GM19351 (cell line): Measurements from ENCODE around the gene SLC11A1.

ENCODE experiments used
- ATAC-seq: cut with Tn5 transposase; IDR thresholded peaks from one replicate; pipeline ENCODE4 v1.9.1; 2021; ENCODE audit warnings: mild to moderate bottlenecking, moderate library complexity; ENCODE audit not compliant: unreplicated experiment

SLC11A1 gene, protein sequence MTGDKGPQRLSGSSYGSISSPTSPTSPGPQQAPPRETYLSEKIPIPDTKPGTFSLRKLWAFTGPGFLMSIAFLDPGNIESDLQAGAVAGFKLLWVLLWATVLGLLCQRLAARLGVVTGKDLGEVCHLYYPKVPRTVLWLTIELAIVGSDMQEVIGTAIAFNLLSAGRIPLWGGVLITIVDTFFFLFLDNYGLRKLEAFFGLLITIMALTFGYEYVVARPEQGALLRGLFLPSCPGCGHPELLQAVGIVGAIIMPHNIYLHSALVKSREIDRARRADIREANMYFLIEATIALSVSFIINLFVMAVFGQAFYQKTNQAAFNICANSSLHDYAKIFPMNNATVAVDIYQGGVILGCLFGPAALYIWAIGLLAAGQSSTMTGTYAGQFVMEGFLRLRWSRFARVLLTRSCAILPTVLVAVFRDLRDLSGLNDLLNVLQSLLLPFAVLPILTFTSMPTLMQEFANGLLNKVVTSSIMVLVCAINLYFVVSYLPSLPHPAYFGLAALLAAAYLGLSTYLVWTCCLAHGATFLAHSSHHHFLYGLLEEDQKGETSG

DNA sequence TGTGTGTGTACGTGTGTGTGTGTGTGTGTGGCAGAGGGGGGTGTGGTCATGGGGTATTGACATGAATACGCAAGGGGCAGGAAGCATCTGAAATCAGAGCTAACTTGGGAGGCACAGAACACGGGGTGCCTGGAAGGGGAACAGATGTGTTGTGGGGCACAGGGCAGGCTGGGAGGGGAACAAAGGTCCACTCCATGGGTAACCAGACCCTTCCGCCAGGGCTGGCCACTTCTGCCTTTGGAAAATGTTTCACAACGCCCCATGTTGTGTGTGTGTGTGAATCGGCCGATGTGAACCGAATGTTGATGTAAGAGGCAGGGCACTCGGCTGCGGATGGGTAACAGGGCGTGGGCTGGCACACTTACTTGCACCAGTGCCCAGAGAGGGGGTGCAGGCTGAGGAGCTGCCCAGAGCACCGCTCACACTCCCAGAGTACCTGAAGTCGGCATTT lies at the start of gene SLC11A1:
SLC11A1 (plus strand) TSS at position 358 of the 451 bp plus-strand sequence. CDS start 96 bp downstream, outside the sequence.
- no peak for ATAC-seq

DNA sequence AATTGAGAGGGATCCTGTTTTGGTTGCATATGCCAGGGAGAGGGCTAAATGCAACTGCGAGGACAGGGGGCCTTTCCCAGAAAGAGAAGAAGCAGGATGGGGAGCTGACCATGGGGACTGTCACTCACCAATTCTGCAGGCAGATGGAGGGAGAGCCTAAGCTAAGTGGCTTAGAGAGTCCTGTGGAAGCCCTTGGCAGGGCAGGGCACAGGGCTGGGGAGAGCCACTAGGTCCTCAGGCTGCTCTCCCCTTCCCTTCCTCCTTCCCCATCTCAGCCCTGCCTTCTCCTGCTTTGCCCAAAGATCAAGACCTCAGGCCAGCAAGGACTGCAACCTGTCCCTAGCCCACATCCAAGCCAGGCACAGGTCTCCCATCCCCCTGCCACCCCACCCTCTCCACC lies 49.8 kb upstream of the SLC11A1 start:
- ATAC-seq, result no peak

DNA sequence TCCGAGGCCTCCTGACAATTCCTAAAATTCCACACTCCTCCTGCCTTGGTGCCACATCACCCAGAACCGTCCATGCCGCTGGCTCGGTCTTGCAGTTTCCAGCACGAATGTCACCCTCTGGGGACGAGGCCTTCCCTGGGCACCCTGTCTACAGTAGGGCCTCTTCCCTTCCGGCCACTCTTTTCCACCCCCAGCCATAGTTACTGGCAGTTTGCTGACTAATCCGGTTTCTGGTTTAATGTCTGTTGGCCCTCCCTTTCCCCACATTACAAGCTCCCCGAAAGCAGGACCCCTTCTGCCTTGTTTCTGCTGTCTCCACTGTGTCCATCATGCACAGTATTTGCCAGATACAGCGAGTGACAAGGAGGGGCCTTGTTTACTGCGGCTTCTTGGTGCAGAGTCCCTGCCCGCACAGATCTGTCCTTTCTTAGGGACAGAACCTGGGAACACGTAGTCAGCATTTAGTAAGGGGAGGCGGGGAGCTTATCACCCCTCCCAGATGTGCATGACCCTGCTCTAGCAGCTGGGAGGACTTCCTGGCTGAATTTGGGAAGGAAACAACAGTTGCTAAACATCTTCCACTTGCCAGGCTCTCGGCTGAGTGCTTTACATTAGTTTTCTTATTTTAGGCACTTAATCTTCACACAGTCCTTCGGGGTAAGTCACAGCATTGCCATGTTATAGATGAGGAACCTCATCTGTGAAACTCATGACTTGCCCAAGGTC lies 49.0 kb upstream of the SLC11A1 start:
- ATAC-seq, result no peak

DNA sequence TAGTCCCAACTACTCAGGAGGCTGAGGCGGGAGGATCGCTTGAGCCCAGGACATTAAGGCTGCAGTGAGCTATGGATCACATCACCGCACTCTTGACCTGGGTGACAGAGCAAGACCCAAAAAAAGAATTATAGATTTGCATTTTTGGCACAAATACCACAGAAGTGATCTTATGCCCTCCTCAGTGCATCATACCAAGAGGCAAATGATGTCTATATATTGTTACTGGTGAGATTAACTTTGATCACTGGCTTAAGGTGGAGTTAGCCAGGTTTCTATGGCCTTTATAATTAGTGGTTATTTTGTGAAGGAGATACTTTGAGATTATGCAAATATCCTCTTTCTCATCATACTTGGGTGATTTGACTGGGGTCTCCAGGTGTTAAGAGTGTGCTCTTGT lies 47.5 kb upstream of the SLC11A1 start:
- ATAC-seq, result no peak

DNA sequence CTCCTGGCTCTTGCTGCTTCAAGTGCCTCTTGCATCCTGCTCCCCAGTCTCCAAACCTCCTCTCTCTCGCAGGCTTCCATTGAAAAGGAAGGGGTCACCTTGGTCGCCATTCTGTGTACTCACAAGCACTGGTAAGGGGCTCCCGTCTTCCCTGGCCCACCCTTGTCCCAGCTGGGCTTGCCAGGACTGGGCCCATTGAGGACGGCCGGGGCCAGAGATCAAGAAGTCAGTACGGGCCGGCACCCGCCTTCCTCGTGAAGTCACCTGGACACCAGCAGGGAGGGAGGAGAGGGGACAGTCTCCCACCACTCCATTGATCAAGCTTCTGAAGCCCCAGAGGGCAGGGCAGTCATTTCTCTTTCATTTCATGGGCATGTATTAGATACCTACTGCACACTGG lies 41.4 kb upstream of the SLC11A1 start:
- no peak for ATAC-seq

DNA sequence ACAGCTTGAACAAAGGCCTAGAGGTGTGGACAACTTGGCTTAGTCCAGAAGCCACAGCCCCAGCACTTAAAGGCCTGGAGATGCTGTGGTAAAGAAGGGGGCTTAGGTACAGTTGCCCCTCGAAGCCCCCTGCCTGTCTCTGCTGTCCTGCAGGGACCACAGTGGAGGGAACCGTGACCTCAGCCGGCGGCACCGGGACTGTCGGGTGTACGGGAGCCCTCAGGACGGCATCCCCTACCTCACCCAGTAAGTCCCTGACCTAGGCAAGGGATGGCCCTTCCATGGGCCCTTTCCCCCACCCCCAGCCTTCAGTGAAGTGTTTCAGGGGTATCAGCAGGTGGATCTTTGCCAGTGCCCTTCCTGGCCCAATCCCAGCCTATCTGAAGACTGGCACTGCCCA lies 40.7 kb upstream of the SLC11A1 start:
- no peak for ATAC-seq

DNA sequence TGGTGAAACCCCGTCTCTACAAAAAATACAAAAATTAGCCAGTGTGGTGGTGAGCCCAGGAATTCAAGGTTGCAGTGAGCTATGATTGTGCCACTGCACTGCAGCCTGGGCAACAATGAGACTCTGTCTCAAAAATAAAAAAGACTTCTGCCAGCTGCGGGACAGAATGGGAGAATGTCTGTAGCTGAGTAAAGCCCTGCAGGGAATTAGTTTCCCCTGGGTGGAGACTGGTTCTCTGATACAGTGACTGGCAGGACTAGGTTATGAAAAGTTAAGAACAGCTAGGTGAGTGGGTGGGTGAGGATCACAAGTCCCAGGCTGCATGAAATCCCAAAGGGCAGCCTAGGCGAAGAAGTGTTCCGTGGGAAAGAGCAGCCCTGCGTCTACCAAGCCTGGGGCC lies 39.2 kb upstream of the SLC11A1 start:
- ATAC-seq, result no peak

DNA sequence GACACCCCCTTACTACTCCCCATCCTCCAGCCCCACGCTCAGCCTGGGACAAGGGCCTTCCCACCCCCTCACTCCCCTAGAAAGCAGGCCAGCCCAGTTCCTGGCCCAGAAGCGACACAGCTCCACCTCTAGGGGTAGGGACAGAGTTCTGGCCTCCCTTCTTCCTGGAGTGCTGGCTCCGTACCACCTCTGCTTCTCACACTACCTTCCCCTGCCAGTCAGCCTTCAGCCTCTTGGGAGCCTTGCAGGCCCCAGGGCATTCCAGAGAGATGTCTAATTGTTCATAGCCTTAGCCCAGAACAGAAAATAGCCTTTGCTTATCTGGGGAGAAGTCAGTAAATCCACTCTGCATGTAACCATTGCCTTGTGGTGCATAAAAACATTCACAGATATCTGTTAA lies 38.5 kb upstream of the SLC11A1 start:
- ATAC-seq, result no peak

DNA sequence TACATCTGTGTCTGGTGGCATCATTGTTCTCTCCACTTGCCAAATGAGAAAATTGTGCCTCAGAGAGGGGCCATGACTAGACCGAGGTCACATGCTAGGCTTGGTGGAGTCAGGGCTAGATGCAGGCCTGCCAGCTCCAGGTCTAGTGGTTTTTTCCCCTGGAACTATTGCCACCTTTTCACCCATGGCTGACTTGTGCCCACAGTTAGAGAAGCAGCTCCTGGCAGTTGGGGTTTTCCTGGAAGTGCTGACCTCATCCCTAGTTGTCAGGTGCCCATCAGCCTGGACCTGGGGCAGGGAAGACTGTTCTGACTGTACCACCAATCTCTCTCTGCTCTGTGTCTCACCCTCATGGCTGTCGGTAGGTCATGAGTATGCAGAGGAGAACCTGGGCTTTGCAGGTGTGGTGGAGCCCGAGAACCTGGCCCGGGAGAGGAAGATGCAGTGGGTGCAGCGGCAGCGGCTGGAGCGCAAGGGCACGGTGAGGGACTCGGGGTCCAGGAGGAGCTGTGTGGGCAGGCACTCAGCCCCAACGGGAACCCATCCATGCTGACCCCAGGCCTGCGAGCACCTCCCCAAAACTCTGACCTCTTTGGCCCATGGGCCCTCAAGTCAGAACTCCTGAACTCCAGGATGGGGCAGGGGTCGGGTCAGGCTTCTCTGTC lies 37.9 kb upstream of the SLC11A1 start:
- ATAC-seq, result no peak

DNA sequence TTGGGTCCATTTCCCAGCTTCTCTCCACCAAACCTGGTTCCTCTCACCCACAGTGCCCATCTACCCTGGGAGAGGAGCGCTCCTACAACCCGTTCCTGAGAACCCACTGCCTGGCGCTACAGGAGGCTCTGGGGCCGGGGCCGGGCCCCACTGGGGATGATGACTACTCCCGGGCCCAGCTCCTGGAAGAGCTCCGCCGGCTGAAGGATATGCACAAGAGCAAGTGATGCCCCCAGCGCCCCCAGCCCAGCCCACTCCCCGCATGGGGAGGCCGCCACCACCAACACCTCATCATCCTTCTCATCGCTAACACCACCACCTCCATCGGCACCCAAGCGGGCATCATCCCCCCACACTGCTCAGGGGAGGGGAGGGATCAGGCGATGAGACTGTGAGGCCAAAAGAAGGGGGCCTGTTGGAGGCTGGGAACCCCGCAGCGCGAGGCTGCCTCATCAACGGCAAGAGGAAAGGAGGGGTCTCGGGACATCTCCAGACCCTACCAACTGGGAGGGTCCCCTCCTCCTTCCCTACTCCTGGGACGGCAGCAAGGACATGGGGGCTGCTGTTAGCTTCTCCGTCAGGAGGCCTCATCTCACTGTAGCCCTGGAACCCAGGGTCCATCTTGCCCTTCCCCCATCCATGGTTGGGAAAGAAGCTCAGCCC lies 37.2 kb upstream of the SLC11A1 start:
- no peak for ATAC-seq

DNA sequence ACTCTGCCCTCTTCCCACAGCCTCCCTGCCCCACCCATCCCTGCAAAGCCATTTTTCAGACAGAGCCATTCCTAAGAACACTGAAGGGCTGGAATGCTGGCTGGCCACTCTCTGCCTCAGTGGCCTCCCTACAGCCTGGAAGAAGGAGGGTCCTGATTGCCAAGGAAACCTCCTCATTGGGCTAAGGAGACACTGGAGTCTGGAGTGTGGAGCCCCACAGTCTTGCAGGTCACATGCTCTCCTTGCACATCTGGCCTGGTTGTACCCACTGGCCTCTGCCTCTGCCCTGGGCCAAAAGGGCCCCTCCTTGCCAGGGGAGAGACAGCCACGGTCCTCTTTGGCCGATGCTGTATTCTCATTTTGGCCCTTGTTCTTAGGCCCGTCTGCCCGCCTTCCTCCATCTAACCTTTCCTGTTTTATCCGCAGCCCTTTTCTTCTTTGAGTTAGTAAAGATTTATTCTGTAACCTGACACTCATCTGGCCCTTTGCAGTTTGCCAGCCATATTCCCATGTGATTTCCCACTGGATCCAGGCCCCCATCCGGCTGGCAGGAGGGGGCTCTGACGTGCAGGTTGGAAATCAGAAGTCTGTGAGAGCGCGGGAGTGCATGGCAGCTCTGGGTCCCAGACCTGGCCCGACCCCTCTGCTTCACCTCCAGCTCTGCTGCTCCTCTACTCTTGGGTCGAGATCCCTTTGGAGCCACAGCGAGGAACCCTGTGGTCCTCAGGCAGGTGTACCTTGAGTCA lies 36.4 kb upstream of the SLC11A1 start:
- ATAC-seq, result no peak

DNA sequence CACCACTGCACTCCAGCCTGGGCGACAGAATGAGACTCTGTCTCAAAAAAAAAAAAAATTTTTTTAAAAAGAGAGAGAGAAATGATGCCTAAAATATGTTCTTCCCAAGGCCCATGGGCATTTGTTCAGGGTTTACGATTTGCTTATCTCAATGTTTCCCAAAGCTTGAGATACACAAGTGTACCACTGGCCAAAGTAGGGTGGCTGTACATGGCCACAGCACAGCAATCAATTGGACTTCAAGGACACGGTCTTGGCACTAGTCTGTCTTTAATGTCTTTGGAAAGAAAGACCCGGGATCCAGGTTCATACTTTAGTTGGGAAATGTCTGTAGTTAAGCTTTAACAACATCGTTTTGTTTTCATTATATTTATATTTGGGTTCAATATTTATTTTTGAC lies 34.9 kb upstream of the SLC11A1 start:
- no peak for ATAC-seq

DNA sequence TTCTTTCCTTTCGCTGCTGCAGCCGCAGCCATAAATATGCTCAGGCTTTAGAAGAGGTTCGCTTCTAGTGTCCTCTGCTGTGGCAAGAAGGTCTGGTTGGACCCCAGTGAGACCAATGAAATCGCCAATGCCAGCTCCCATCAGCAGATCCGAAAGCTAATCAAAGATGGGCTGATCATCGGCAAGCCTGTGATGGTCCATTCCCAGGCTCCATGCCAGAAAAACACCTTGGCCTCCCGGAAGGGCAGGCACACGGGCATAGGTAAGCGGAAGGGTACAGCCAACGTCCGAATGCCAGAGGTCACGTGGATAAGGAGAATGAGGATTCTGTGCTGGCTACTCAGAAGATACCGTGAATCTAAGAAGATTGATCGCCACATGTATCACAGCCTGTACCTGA lies 28.0 kb upstream of the SLC11A1 start:
- no peak for ATAC-seq

DNA sequence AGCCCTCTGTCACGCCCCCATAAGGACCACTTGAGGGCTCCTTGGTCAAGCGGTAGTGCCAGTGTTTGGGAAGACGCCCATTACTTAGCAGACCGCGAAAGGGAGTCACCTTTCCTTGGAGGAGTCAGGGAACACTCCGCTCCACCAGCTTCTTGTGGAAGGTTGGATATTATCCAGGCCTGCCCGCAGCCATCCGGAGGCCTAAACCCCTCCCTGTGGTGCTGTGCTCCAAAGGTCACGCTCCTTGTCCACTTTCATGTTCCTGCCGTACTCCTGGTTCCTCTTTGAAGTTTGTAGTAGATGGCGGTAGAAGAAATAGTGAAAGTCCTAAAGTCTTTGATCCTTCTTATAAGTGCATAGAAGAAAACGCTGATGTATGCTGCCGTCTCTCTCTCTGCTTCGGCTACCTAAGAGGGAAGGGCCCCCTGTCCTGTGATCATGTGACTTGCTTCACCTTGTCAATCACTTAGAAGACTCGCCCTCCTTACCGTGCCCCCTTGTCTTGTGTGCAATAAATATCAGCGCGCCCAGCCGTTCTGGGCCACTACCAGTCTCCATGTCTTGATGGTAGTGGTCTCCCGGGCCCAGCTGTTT lies 27.1 kb upstream of the SLC11A1 start:
- no peak for ATAC-seq

DNA sequence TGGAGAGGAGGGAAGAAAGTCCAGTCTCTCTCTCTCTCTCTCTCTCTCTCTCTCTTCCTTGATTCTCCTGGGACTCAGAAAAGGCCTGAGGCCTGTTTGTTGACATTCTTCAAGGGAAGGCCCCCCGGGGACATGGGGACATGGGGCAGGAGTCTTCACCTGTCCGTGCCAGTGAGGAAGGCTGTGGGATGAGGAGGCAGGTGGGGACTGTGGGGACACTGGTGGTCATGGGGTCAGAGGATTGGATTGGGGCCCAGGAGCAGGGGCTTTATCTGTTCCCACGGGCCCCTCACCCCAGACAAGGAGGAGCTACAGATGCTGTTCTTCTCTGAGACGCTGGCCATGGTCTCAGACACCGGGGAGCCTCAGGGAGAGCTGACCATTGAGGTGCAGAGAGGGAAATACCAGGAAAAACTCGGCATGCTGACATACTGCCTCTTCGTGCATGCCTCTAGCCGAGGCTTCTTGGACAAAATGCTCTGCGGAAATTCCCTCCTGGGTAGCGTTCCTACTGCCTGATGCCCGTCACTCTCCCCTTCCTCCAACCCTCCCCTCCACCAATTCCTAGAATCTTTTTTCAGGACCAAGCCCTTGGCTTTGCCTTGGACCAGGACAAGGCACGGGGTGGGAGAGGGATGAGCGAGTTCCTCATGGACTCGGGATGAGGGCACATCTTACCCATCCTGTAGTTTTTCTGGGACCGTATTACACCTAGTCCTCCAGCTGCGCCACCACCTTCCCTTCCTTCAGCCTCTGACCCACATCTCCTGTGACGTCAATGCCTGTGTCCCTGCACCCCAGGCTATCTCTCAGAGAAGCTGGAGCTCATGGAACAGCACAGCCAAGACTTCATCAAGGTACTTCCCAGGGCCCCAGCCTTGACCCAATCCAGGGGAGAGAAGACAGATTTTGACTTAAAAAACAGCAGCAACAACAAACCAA lies 24.6 kb upstream of the SLC11A1 start:
- no peak for ATAC-seq

DNA sequence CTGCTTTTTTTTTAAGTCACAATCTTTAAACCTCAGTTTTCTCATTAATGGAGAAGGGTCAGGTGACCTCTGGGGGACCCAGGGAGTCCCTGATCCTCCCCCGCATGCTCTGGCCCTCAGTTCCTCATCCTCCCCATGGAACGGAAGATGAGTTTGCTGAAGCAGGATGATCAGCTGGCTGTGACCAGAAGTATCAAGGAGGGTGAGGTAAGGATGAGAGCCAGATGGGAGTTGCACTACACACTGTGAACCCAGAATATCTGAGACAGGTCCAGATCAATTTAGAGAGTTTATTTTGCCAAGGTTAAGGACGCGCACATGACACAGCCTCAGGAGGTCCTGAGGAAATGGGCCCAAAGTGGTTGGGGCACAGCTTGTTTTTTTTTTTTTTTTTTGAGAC lies 21.6 kb upstream of the SLC11A1 start:
- ATAC-seq, result no peak

DNA sequence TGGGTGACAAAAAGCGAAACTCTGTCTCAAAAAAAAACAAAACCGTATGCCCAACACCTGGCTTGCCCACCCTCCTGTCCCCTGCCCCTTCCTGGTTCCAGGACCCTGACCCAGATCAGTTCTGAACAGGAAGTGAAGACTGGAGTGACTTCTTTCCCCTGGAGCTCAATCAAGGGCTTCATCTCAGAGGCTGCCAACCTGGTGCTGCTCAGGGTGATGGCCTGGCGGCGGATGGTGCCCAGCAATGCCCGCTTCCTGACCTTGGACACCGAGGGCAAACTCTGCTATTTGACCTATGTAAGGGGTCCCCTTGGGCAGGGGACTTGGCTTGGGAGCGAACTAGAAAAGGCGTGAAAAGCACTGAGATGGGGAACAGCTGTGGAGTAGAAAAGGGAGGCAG lies 19.5 kb upstream of the SLC11A1 start:
- no peak for ATAC-seq

DNA sequence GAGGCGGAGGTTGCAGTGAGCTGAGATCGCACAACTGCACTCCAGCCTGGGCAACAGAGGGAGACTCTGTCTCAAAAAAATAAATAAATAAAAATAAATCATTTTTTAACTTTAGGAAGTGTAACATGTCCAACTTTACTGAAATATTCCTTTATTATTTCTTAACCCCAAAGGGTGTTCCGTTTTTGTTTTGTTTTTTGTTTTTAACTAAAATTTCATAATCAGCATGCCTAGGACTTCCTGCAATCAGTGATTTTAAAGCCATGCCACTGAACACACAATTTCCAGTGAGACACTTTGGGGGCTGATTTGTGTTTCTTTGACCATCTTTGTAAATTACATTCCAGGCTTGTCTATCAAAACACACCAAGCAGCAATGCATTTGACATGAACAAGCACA lies 18.3 kb upstream of the SLC11A1 start:
- ATAC-seq, result no peak

DNA sequence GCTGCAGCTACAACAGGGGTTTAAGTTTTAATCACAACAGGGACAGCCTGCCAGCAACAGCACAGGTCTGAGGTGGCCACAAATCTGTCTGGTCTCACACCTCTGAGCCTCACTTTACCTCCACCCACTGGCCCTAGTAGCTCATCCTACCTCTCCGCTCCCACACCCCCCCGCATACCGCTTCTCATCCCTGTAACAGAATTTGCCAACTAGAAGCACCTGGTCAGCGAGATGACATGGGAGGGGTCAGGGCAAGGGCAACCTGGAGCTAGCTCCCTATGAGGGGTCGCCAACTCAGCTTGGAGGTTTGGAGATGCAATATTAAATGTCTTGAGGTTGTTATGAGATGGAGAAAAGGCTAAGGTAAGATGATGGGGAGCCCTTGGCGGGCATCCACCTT lies 17.9 kb upstream of the SLC11A1 start:
- no peak for ATAC-seq
